NOMO-1 treated with DMSO at 0.1 percent for 48 hours (cell line): ENCODE results near the gene UTP4.
"Not testable (repeated sequence)": the region's sequence is repeated elsewhere in the genome, so short reads cannot be mapped to it uniquely, and the experiment has no call there.

ENCODE experiments used
- DNase-seq: peaks from one replicate; lab custom pipeline; 2025; ENCODE audit not compliant: unreplicated experiment; lab: John Stamatoyannopoulos, UW

The UTP4 gene

DNA sequence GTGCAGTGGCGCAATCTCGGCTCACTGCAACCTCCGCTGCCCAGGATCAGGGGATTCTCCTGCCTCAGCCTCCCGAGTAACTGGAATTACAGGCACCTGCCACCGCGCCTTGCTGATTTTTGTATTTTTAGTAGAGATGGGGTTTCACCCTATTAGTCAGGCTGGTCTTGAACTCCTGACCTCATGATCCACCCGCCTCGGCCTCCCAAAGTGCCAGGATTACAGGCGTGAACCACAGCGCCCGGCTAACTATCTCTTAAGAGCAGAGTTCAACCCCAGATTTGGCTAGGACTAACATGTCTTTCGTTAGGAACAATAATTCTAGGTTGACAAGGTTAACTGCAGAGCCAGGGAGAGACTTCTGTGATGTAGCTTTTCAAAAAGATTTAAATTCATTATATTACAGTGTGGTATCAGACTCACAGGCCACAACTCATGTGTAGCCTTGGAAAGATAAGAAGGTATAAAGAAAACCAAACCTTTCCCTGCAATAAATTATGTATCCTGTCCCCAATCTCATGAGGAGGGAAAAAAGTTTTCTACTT, 4.4 kb upstream of the UTP4 start:
- DNase-seq: no peak

DNA sequence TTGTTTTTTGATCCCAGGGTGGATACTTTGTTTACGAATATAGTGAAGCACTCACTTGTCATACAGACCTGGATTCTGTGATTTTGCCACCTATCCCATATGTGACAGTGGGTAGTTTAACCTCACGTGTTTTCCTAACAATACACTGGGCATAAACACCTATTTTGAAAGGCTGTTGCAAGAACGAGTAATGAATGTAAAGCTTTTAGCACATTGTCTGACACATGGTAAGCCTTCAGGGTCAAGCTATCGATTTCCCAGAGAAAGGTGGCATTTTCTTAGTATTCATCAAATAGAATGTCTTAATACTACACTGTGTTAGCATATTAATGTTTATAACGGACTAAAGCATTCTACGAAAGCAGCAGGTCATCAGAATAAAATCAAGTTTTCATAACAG, 2.0 kb upstream of the UTP4 start:
- no peak for DNase-seq

DNA sequence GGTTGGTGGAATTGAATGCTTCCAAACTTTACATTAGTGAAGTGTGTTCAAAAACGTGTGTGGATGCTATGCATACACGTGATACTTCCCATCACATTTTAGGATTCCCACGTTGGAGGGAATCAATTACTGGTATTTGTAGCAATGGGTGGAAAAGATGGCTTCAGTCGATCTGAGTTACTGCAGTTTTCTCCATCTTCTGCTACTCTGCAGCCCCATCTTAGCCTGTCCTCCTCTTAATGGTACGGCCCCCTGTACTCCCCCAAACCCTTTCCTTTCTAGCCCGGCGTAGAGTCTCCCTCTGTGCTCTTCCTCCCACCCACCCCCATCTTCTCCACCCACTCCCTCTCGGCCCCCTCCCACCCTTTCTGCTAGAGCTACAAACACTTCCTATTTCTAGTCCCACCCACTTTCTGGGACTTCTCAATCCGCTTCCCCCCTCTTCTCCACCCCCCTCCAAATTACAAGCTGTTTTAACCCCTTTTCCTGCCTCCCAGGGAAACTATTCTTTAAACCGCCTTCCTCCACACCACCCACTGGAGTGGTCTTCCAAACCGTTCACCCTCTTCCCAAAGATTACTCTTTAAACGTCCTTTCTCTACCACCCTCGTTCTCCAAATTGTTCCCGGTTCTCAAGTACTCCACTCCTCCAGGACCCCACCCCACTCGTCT, 1.1 kb upstream of the UTP4 start:
- peak; percentile 44 for DNase-seq

DNA sequence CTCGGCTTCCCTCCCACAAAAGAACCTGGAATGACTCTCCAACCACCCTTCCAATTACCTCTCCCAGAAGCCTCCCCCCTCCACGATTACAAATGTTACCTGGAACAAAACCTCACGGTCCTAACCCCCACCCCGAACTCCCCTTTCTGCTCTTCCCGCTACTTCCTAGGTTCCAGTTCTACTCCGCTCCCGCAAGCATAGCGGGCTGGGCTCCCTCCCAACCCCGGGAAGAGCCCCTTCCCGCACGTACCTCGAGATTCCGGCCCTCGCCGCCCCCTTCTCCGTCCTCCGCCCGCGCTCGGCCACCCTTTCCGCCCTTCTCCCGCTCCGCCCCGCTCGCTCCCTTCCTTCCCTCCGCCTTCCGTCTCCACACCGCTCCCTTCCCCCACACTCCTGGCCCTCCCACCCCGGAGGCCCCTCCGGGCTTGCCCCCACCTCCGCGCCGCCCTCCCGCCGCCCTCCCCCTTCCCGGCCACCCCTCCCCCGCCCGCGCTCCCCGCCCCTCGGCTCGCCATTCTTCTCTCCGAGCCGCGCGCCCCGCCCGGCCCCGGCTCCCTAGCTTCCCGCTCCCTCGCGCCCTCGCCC, 518 bp upstream of the UTP4 start:
- DNase-seq: peak; percentile 74

DNA sequence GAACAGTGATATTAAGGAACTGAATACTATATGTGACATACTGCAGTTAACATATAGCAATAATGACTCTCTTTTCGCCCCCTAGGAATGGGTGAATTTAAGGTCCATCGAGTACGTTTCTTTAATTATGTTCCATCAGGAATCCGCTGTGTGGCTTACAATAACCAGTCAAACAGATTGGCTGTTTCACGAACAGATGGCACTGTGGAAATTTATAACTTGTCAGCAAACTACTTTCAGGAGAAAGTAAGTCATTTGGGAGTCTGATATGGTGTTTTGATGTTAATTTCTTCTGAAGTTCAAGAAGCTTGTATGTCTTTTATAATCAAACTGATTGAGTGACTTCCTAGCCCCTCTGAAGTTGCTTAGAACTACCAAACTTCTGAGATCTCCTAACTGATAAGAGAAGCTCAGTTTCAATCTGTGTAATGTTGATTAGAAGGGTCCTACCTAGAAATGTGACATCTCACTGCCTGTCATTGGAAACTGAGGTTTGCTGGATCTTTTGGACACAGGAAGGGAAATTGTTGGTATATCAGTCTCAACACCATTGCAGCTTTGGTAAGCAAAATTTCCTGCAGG, 1.0 kb downstream of the UTP4 start:
- no peak for DNase-seq

DNA sequence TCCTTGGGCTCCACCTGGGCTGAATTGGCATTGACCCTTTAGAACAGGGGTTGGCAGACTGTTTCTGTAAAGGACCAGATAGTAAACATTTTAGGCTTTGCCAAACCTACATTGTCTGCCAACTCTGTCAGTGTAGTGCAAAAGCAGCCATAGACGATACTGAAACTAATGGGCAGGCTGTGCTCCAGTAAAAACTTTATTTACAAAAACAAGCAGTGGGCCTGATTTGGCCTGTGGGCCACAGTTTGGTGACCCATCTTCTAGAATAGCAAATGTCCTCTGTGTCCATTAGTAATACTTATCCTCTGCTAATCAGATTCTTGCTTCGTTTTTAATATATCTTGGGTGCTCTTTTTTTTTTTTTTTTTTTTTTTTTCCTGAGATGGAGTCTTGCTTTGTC, 6.2 kb downstream of the UTP4 start:
- no peak for DNase-seq

DNA sequence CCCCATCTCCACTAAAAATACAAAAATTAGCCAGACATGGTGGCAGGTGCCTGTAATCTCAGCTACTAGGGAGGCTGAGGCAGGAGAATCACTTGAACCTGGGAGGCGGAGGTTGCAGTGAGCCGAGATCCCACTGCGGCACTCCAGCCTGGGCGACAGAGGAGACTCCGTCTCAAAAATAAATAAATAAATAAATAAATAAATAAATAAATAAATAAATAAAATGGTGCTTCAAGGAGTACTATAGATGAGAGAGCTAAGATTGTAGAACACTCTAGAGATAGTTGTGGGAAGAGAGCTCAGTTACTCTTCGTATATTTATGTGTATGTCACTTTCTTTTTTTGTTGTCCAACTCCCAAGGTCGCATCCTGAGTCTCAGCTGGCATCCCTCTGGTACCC, 7.0 kb downstream of the UTP4 start:
- not testable (repeated sequence) for DNase-seq

DNA sequence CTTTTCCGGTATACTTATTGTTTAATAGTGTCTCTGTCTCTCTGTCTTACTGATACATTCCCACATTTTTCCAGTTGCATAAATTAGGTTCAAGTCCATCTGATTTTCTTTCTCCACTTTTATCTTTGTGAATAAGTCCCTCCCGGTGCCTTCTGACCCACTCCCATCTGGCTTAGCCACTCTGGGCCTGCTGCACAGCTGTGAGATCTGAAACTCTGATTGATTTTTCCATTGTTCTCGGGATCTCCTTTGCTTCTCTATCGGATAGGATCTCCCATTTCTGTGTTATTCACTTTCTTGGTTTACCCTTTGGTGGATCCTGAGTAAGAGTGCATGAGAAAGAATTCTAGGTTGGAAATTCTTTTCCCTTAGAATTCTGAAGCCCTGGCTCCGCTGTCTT, 8.6 kb downstream of the UTP4 start:
- no peak for DNase-seq

DNA sequence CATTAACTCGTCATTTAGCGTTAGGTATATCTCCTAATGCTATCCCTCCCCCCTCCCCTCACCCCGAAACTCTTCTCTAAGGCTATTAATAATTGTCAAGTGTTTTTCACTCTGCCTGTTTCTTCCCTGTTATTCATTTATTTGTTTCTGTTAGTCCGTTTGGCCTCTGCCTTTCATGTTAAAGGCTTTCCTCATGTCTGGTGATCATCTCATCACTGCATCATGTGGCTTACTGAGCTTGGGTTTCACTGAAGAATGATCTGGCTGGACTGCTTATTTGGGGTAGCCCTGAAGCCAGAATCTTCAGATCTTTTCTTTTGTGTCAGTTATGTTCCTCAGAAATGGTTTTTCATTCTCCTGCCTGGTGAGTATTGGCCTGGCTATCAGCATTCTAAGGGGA, 9.5 kb downstream of the UTP4 start:
- DNase-seq: no peak

DNA sequence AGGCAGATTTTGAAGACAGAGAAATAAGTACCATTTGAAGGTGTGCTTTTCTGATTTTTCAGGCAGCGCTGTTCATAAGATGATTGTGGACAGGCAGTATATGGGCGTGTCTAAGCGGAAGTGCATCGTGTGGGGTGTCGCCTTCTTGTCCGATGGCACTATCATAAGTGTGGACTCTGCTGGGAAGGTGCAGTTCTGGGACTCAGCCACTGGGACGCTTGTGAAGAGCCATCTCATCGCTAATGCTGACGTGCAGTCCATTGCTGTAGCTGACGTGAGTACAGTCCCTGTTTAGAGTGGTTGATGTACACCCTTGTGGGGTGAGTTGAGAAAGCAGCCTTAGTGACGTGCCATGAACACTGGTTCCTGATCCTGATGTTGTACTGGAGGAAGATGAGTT, 10.7 kb downstream of the UTP4 start:
- no peak for DNase-seq

DNA sequence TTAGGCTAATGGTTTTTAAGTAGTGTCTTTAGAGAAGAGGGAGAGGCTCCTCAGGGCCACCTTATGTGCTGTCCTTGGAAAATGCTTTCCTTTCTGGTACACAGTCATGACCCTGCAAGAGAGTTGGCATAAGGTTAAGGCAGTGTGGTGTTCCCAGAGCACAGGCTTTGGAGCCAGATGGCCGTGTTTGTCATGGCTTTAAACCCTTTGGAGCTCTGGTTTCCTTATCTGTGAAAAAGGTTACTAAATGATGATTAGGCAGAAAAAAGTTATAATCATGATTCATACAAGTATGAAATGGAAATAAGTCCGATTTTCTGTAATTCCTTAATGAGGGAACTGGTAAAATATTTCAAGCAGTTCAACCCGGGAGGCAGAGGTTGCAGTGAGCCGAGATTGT, 13.2 kb downstream of the UTP4 start:
- DNase-seq: no peak

DNA sequence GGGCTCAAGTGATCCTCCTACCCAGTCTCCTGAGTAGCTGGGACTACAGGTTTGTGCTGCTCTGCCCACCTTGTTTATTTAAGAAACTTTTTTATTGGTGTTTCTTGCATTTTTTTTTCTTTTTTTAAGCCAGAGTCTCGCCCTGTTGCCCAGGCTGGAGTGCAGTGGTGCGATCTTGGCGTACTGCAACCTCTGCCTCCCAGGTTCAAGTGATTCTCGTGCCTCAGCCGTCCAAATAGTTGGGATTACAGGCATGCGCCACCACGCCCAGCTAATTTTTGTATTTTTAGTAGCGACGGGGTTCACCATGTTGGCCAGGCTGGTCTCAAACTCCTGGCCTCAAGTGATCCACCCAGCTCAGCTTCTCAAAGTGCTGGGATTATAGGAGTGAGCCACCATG, 17.2 kb downstream of the UTP4 start:
- not testable (repeated sequence) for DNase-seq

DNA sequence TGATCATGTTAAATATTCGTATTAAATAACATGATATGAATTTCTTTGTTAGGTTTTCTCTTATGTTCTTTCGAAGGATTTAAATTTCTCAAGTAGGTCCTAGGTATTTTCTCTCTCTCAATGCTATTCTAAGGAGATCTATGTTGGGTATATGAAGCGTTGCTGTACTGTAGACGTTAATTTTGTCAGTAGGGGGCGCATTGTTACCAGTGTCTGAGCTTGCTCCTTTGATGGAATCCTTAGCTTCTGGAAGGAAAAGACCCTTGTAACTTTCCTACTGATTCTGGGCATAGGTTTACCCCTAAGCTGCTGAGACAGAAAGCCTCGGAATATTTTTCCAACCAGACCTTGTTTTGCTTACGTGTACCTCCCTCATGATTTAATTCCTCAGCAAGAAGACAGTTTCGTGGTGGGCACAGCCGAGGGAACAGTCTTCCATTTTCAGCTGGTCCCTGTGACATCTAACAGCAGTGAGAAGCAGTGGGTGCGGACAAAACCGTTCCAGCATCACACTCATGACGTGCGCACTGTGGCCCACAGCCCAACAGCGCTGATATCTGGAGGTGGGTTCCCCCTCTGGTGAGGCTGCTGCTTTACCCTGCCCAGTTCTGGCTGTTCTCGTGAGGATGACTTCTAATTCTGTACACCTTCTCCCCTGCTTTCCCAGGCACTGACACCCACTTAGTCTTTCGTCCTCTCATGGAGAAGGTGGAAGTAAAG, 17.9 kb downstream of the UTP4 start:
- peak; percentile 61 for DNase-seq

DNA sequence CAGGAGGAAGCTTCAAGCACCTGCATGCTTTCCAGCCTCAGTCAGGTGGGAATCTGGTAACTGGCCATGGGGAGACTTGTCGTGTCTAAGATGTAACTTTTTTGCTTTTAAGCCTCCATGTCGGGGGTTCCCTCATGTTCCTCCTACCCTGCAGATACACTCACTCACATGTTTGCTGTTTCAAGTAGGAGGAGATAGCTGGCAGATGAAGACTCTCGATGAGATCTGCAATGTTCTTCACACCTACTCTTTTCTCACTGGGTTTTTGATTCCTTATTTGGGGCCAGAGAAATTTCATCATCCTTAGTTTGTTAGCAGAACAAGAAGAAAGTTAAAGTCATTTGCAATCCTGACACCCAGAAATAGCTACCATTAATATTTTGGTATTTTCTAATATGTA, 24.7 kb downstream of the UTP4 start:
- no peak for DNase-seq

DNA sequence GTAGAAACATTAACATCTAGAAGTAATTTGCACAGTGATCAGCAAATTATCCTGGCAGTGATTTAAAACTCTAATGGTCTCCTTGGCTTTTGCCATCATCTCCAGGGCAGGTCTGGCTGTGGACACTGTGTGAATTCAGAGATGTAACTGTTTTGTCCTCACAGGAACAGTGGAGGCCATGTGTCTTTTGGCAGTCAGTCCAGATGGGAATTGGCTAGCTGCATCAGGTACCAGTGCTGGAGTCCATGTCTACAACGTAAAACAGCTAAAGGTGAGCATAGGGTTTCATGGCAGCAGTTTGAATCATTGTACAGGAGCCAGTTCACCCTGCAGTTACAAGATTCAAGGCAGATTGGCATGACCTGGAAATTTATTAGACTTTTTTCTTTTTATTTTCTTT, 27.7 kb downstream of the UTP4 start:
- no peak for DNase-seq

DNA sequence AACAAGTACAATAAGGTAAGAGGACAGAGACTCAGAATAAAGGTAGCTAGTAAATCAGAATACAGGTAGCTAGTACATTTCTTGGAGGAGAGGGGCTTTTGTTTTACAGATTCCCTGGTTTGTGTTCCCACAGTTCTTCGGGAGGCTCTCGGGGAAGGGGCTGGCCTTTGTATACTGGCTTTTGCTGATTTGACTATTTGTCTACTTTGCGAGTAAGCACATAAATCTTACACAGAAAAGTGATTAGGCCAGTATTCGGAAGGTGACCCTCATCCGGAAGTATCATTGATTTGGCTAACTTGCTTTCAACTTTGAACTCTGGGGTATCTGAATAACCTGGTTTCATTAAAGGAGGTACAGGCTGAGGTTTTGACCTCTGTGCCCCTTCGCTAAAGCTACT, 33.1 kb downstream of the UTP4 start:
- DNase-seq: no peak

DNA sequence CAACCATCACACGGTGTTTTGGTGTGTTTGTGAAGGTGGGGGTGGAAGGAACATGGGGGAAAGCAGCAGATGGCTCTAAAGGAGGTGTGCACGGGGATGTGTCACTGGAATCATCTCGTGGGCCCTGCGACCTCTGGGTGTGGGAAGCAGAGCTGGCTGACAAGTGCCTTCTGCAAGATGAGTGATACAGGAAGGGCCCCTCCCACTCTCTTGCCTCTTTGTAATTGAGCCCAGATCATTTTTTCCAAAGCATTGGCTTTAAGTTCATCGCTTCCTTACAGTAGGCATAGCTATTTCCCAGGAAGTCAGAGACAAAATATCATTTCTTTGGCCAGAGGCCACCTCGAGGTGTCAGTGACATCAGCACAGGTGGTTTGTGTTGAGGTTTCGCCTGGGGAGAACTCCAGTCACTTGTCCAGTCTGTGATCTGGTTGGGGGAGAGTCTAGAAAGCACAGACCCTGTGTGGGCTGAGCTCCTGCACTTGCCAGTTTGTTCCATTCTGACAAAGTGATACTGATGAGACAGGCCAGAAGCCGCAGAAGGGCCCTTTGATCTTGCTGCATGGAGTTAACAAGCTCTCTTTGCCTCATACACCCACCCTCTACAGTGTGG, 33.9 kb downstream of the UTP4 start:
- DNase-seq: no peak

DNA sequence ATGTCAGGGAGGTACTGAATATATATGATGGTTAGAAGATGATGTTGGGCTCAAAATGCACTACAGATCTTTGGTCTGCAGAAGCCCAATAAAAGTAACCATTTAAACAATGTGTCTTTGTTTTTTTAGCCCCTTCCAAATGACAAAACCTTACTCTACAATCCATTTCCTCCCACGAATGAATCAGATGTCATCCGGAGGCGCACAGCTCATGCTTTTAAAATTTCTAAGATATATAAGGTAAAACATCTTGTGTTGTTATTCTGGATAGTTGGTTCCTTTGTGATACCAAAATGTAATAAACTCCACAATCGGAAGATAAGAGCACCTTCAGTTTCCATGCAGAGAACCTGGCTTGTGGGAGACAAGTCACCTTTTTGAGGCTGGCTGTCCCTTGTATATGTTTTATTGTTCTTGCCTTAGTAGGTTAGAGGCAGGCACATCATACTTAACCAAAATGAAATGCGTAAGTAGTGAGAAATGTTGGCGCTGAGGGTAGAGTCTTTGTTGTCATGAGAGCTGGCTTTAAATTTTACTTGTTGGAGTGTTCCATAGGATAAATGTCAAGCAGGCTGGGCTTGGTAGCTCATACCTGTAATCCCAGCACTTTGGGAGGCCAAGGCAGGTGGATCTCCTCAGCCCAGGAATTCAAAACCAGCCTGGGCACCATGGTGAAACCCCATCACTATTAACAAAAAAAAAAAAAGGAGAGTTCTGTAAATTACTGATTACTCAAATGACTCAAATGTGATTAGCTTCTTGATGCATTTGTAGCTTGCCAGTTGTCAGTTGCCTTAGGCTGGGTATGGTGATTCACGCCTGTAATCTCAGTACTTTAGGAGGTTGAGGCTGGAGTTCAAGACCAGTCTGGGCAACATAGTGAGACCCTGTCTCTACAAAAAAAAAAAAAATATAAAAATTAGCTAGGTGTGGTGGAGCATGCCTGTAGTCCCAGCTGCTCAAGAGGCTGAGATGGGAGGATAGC, 34.8 kb downstream of the UTP4 start:
- DNase-seq: no peak

DNA sequence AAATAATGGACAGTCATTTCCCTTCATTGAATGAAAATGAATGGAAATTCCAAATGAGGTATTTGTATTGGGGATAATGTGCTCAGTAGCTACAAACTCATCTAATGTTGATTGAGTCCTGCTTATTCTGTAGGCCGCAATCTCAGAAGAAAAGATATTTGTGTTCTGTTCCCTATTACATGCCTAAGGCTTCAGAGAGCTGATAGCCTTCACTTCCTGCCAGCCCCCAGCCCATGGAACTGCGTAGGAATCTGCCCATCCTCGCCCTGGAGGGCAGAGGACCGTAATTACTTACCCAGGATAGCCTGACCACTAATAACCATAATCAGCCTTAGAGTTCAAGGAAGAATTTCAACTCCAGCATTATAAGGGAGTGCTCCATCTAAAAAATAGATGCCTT, 36.6 kb downstream of the UTP4 start:
- no peak for DNase-seq

DNA sequence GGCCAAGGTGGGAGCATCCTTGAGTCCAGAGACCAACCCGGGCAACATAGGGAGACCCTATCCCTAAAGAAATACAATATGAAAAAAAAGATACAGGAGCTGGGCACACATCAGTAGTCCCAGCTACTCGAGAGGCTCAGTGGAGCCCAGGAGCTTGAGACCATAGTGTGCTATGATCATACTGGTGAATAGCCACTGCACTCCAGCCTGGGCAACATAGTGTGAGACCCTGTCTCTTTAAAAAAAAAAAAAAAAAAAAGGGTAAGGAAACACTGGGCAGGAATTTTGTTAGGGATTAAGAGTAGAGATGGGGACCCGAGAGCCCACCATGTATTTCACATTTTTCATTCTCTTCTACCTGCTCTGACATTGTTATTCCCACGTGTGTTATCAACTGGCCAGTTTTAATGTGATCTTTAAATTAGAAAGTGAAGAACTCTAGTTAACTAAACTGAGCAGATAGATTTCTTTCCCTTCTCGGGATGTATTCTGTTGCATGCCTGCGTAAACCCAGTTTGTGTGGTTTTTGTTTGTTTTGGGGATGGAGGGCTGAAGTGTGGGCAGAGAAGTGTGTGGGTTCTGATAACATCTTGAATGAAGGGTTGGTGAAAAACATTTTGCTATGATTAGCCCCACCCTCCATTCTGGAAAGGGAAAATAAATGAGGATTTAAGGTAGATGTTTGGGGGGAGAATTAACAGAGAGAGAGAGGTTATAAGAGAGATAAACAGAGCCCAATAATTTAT, 37.3 kb downstream of the UTP4 start:
- no peak for DNase-seq
